GM12891 (cell line): ENCODE measurements around the gene AIG1.

Experiments
- POLR2A ChIP-seq: IDR thresholded peaks from 2 replicates; pipeline ENCODE4 v1.6.1; 2011; ENCODE audit warnings: low read depth, low read length, control low read depth
- POLR2AphosphoS5 ChIP-seq: IDR thresholded peaks from 2 replicates; pipeline ENCODE4 v1.6.1; 2011; ENCODE audit warnings: low read depth, low read length, control low read depth
- POU2F2 ChIP-seq: IDR thresholded peaks from 2 replicates; pipeline ENCODE4 v1.6.1; 2011; ENCODE audit warnings: low read depth, mild to moderate bottlenecking, control low read depth, low read length, moderate library complexity

GRCh38 chr6:143179096-143179495 lies 118.4 kb downstream of the AIG1 start:
- no peak for TF ChIP-seq POLR2A
- TF ChIP-seq POLR2AphosphoS5, result no peak
- TF ChIP-seq POU2F2, result no peak
